GM21723 (cell line): ENCODE data around the gene ALG1L2.
"Not testable (repeated sequence)": the region's sequence is repeated elsewhere in the genome, so short reads cannot be mapped to it uniquely, and the experiment has no call there.

Experiments used
- ATAC-seq: cut with Tn5 transposase; IDR thresholded peaks from one replicate; pipeline ENCODE4 v1.9.1; 2021; ENCODE audit warnings: mild to moderate bottlenecking, moderate library complexity; ENCODE audit not compliant: unreplicated experiment

Gene ALG1L2

GRCh38 chr3:130081351-130081881, at the start of gene ALG1L2:
ALG1L2 (plus strand) TSS chr3:130081831; CDS start chr3:130082017, 186 bp downstream.
- no peak for ATAC-seq

GRCh38 chr3:130037126-130037815, 44.4 kb upstream of the ALG1L2 start:
- ATAC-seq: not testable (repeated sequence)

GRCh38 chr3:130042736-130043135, 38.9 kb upstream of the ALG1L2 start:
- ATAC-seq: not testable (repeated sequence)

- not testable (repeated sequence) for ATAC-seq
Observed at GRCh38 chr3:130043658-130044057, 38.0 kb upstream of the ALG1L2 start.

- ATAC-seq: no peak
Observed at GRCh38 chr3:130044370-130044769, 37.3 kb upstream of the ALG1L2 start.

- no peak for ATAC-seq
Observed at GRCh38 chr3:130048726-130049125, 32.9 kb upstream of the ALG1L2 start.

GRCh38 chr3:130052366-130052765, 29.3 kb upstream of the ALG1L2 start:
- ATAC-seq: not testable (repeated sequence)

- ATAC-seq: not testable (repeated sequence)
Observed at GRCh38 chr3:130052965-130053364, 28.7 kb upstream of the ALG1L2 start.

GRCh38 chr3:130057536-130058266, 23.9 kb upstream of the ALG1L2 start:
- not testable (repeated sequence) for ATAC-seq

- ATAC-seq: not testable (repeated sequence)
Observed at GRCh38 chr3:130058267-130058657, 23.4 kb upstream of the ALG1L2 start.

- ATAC-seq: not testable (repeated sequence)
Observed at GRCh38 chr3:130058716-130059115, 22.9 kb upstream of the ALG1L2 start.

GRCh38 chr3:130059162-130059561, 22.5 kb upstream of the ALG1L2 start:
- ATAC-seq: not testable (repeated sequence)

GRCh38 chr3:130073582-130073981, 8.0 kb upstream of the ALG1L2 start:
- no peak for ATAC-seq

GRCh38 chr3:130077636-130078035, 4.0 kb upstream of the ALG1L2 start:
- no peak for ATAC-seq

GRCh38 chr3:130083363-130084090, 1.9 kb downstream of the ALG1L2 start:
- ATAC-seq: not testable (repeated sequence)

- ATAC-seq: no peak
Observed at GRCh38 chr3:130084436-130084980, 2.9 kb downstream of the ALG1L2 start.

GRCh38 chr3:130085881-130086280, 4.2 kb downstream of the ALG1L2 start:
- ATAC-seq: no peak

GRCh38 chr3:130086628-130087027, 5.0 kb downstream of the ALG1L2 start:
- ATAC-seq: not testable (repeated sequence)

- no peak for ATAC-seq
Observed at GRCh38 chr3:130088061-130088460, 6.4 kb downstream of the ALG1L2 start.

- not testable (repeated sequence) for ATAC-seq
Observed at GRCh38 chr3:130090681-130091080, 9.1 kb downstream of the ALG1L2 start.

- ATAC-seq: no peak
Observed at GRCh38 chr3:130091958-130092357, 10.3 kb downstream of the ALG1L2 start.
